Lower leg skin (tissue), 4 donors: ENCODE data around the gene MATR3. TPM values are rescaled to one million over a fixed set of nuclear protein-coding genes. Genes with fewer than 3 reads are reported as not detected.
"Not testable (repeated sequence)": the region's sequence is repeated elsewhere in the genome, so short reads cannot be mapped to it uniquely, and the experiment has no call there.

ENCODE experiments used
- DNase-seq, 2 donors: peaks; one replicate each; pipeline ENCODE4 v3.0.0-alpha.2; 2019; ENCODE audit warnings: low spot score in 2 of 2
- H3K4me3 ChIP-seq: fragments of 200-600 bp; sonication (generic); 2 replicates; pipeline ENCODE4 v1.5.1; 2017; ENCODE audit warnings: mild to moderate bottlenecking, low read depth; ENCODE audit not compliant: poor library complexity, severe bottlenecking
- POLR2A ChIP-seq, 2 donors: fragments of 450-650 bp; IDR thresholded peaks; one replicate each; pipeline ENCODE4 v1.6.1; 2016 to 2017; ENCODE audit warnings: antibody characterized with exemption in 2 of 2, mild to moderate bottlenecking in 1 of 2, moderate library complexity in 1 of 2
- WGBS, 2 donors: methylation state at CpG; one replicate each; pipeline ENCODE4 v1.1.5; 2018; 5-methylcytosine and 5-hydroxymethylcytosine counted together
- intact Hi-C: fragments of 100-400 bp; cut with DNase I; formaldehyde crosslinking; loops from one replicate; pipeline ENCODE4 v1.15.0; 2023; ENCODE audit warnings: low total_unique reads
- total RNA-seq, 4 donors: library from RNA; depleted of rRNA; stranded (reverse); fragments of >200 nt; gene quantifications; one replicate each; pipeline ENCODE4 v1.1.0, GENCODE V29; 2016
- TF ChIP-seq, protein P1 (sequence below), 3 donors: fragments of 450-650 bp; IDR thresholded peaks; one replicate each; pipeline ENCODE4 v1.5.1; 2016; ENCODE audit warnings: antibody characterized with exemption in 3 of 3, mild to moderate bottlenecking in 3 of 3, moderate library complexity in 2 of 3

MATR3 gene
- total RNA-seq, 4 donors from 2014 or later = 108 to 135 (median 122) TPM

DNA sequence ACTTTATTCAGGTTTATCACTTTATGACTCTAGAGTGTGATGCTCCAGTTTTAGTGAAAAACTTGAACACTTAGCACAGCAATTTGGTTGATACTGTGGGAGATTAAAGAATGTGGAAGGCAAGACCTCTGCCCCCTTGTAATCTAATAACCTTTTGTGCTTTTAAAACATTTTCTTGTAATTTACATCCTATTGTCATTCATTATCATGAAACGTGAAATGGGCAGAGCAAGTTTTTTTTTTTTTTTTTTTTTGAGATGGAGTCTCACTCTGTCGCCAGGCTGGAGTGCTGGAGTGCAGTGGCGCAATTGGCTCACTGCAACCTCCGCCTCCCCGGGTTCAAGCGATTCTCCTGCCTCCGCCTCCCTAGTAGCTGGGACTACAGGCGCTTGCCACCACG, 49.9 kb downstream of the MATR3 start:
- DNase-seq = no peak
- no peak overlapping the region for H3K4me3 ChIP-seq
- 81 to 83% methylated on average over 9 of the region's 9 CpGs for WGBS, 2 donors
- intact Hi-C loops = no loop called here
- TF ChIP-seq POLR2A (IDR thresholded peaks at IDR 0.05) = no peak
- TF ChIP-seq, protein P1, sequence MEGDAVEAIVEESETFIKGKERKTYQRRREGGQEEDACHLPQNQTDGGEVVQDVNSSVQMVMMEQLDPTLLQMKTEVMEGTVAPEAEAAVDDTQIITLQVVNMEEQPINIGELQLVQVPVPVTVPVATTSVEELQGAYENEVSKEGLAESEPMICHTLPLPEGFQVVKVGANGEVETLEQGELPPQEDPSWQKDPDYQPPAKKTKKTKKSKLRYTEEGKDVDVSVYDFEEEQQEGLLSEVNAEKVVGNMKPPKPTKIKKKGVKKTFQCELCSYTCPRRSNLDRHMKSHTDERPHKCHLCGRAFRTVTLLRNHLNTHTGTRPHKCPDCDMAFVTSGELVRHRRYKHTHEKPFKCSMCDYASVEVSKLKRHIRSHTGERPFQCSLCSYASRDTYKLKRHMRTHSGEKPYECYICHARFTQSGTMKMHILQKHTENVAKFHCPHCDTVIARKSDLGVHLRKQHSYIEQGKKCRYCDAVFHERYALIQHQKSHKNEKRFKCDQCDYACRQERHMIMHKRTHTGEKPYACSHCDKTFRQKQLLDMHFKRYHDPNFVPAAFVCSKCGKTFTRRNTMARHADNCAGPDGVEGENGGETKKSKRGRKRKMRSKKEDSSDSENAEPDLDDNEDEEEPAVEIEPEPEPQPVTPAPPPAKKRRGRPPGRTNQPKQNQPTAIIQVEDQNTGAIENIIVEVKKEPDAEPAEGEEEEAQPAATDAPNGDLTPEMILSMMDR (IDR thresholded peaks at IDR 0.05) = no peak

DNA sequence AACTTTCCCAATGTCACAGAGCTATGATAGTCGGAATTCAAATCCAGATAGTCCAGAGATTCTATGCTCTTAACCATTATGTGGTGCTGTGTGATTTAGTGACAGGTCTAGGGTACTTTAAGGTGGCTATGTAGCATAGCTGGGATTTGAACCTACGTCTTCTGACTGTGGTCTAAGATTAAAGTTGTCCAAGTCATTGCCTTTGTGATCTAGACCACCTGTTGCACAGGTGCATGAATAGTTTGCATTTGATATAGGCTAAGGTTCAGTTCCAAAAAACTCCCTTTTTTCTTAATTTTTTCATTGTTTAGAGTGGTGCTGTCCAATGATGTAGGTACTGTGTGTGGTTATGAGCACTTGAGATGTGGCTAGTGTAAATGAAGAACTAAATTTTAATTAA, 50.6 kb downstream of the MATR3 start:
- H3K4me3 ChIP-seq = no peak overlapping the region
- no peak for DNase-seq
- TF ChIP-seq, protein P1 (IDR thresholded peaks at IDR 0.05) = no peak
- no peak for TF ChIP-seq POLR2A (IDR thresholded peaks at IDR 0.05)
- intact Hi-C loops = no loop called here
- 67 to 86% methylated on average over 2 of the region's 2 CpGs for WGBS, 2 donors

DNA sequence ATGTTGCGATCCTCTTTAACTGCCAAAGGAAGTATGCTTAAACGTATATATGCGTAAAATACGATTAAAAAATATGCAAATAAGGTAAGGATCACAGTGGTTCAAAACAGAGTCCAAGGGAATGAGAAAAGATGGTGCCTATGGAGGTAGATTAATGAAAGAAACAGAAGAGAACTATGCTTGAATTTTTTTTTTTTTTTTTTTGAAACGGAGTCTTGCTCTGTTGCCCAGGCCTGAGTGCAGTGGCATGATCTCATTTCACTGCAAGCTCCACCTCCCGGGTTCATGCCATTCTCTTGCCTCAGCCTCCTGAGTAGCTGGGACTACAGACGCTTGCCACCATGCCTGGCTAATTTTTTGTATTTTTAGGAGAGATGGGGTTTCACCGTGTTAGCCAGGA, 51.9 kb downstream of the MATR3 start:
- H3K4me3 ChIP-seq, DNase-seq, intact Hi-C loops: not testable (repeated sequence)
- WGBS, 2 donors = 91% methylated on average over 8 of the region's 8 CpGs

DNA sequence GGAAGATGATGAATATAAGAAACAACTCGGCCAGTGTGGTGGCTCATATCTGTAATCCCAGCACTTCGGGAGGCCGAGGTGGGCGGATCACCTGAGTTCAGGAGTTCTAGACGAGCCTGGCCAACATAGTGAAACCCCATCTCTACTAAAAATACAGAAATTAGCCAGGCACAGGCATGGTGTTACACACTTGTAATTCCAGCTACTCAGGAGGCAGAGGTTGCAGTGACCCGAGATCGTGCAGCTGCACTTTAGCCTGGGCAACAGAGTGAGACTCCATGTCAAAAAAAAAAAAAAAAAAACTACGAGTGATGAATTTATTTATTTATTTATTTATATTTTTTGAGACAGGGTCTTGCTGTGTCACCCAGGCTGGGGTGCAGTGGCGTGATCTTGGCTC, 54.3 kb downstream of the MATR3 start:
- H3K4me3 ChIP-seq, intact Hi-C loops, DNase-seq: not testable (repeated sequence)
- WGBS, 2 donors = 90 to 96% methylated on average over 9 of the region's 9 CpGs

DNA sequence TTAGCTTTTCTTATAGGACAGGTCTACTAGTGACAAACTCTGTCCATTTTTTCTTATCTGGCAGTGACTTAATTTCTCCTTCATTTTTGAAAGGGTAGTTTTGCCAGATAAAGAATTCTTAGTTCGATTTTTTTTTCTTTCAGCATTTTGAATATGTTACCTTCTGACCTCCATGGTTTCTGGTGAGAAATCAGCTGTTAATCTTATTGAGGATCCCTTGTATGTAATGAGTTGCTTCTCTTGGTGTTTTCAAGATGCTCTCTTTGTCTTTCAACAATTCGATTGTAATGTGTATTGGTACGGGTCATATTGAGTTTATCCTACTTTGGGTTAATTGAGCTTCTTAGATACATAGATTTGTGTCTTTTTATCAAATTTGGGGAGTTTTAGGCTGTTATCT, 60.6 kb downstream of the MATR3 start:
- DNase-seq = no peak
- WGBS, 2 donors = 96 to 99% methylated on average over 3 of the region's 3 CpGs
- intact Hi-C loops = no loop called here
- TF ChIP-seq, protein P1 (IDR thresholded peaks at IDR 0.05) = no peak
- TF ChIP-seq POLR2A (IDR thresholded peaks at IDR 0.05) = no peak
- H3K4me3 ChIP-seq = no peak overlapping the region

DNA sequence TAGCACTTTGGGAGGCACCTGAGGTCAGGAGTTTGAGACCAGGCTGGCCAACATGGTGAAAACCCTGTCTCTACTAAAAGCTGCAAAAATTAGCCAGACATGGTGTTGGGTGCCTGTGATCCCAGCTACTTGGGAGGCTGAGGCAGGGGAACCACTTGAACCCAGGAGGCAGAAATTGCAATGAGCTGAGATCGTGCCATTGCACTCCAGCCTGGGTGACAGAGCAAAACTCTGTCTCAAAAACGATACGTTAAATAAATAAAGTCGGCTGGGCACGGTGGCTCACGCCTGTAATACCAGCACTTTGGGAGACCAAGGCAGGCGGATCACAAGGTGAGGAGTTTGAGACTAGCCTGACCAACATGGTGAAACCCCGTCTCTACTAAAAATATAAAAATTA, 62.4 kb downstream of the MATR3 start:
- H3K4me3 ChIP-seq, DNase-seq, intact Hi-C loops: not testable (repeated sequence)
- WGBS, 2 donors = 96 to 97% methylated on average over 8 of the region's 8 CpGs

DNA sequence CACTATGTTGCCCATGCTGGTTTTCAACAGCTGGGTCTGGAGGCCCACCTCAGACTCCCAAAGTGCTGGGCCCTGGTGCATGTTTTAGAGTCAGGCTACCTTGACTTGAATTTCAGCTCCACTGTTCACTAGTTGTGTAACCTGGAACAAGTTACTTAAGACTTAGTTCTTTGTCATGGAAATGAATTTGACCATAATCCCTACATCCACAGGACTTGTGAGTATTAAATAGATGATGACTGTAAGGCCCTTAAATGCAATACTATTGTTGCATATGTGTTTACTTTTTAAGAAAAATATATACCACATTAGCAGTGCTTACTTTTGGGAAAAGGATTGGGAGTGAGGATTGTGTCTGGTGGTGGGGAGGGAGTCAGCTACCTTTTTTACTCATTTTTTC, 64.5 kb downstream of the MATR3 start:
- intact Hi-C loops = no loop called here
- TF ChIP-seq, protein P1 (IDR thresholded peaks at IDR 0.05) = no peak
- TF ChIP-seq POLR2A (IDR thresholded peaks at IDR 0.05) = no peak
- no peak overlapping the region for H3K4me3 ChIP-seq
- DNase-seq = peak in 1 of 2 donors; percentile 39
